GM18868 (cell line): ENCODE data around the gene KCNIP4.
"Not testable (repeated sequence)": the region's sequence is repeated elsewhere in the genome, so short reads cannot be mapped to it uniquely, and the experiment has no call there.

Source experiments
- ATAC-seq: cut with Tn5 transposase; IDR thresholded peaks from one replicate; pipeline ENCODE4 v1.9.1; 2021; ENCODE audit warnings: mild to moderate bottlenecking, moderate library complexity; ENCODE audit not compliant: unreplicated experiment

KCNIP4 gene

GRCh38 chr4:21380861-21381260 lies 567.7 kb downstream of the KCNIP4 start:
- ATAC-seq, result no peak

GRCh38 chr4:21377046-21377445 lies 571.5 kb downstream of the KCNIP4 start:
- ATAC-seq, result no peak

- ATAC-seq, result no peak
Measured at GRCh38 chr4:21376176-21376575, 572.4 kb downstream of the KCNIP4 start.

GRCh38 chr4:21374641-21375368 lies 573.8 kb downstream of the KCNIP4 start:
- ATAC-seq, result no peak

- ATAC-seq, result no peak
Measured at GRCh38 chr4:21367567-21367966, 581.0 kb downstream of the KCNIP4 start.

GRCh38 chr4:21366840-21367239 lies 581.7 kb downstream of the KCNIP4 start:
- ATAC-seq, result no peak

GRCh38 chr4:21366312-21366711 lies 582.3 kb downstream of the KCNIP4 start:
- no peak for ATAC-seq

- ATAC-seq, result no peak
Measured at GRCh38 chr4:21363701-21364100, 584.9 kb downstream of the KCNIP4 start.

- not testable (repeated sequence) for ATAC-seq
Measured at GRCh38 chr4:21352354-21352753, 596.2 kb downstream of the KCNIP4 start.

GRCh38 chr4:21347142-21347541 lies 601.4 kb downstream of the KCNIP4 start:
- ATAC-seq, result no peak

GRCh38 chr4:21327976-21328700 lies 620.4 kb downstream of the KCNIP4 start:
- ATAC-seq, result no peak

GRCh38 chr4:21320034-21320433 lies 628.5 kb downstream of the KCNIP4 start:
- no peak for ATAC-seq

GRCh38 chr4:21307709-21308108 lies 640.9 kb downstream of the KCNIP4 start:
- ATAC-seq, result no peak

GRCh38 chr4:21304540-21304887 lies 644.1 kb downstream of the KCNIP4 start:
- no peak for ATAC-seq

GRCh38 chr4:21290562-21290961 lies 658.0 kb downstream of the KCNIP4 start:
- peak; percentile 71 for ATAC-seq

- ATAC-seq, result no peak
Measured at GRCh38 chr4:21276046-21276445, 672.5 kb downstream of the KCNIP4 start.

GRCh38 chr4:21271439-21272052 lies 677.0 kb downstream of the KCNIP4 start:
- no peak for ATAC-seq

GRCh38 chr4:21248331-21248730 lies 700.2 kb downstream of the KCNIP4 start:
- ATAC-seq, result no peak

- no peak for ATAC-seq
Measured at GRCh38 chr4:21242163-21242562, 706.4 kb downstream of the KCNIP4 start.

GRCh38 chr4:21226637-21227538 lies 721.7 kb downstream of the KCNIP4 start:
- no peak for ATAC-seq

- no peak for ATAC-seq
Measured at GRCh38 chr4:21211846-21212245, 736.7 kb downstream of the KCNIP4 start.
